Measurements from ENCODE around the gene PROM1.

The PROM1 gene

GRCh38 chr4:16056681-16057385 lies 27.0 kb downstream of the PROM1 start:
- no peak for TF ChIP-seq CTCF (IDR thresholded peaks at IDR 0.05; ENCODE audit: insufficient read depth, low read length, poor library complexity, severe bottlenecking)
- TF ChIP-seq EZH2phosphoT487 (conservative IDR thresholded peaks at IDR 0.05; ENCODE audit: low read length) = no peak
- Histone ChIP-seq H3K4me3 (ENCODE audit: insufficient read depth, low read length, poor library complexity, severe bottlenecking) (no peak overlapping the region), H3K79me2 (ENCODE audit: insufficient read depth, low read length) (no peaks in the 10 kb centered on the region), H3K27ac (ENCODE audit: low read depth, low read length) (no peak overlapping the region), H3K36me3 (ENCODE audit: low read length) (no peaks in the 10 kb centered on the region), H4K20me1 (ENCODE audit: low read depth, low read length) (no peaks in the 10 kb centered on the region), H3K4me2 (ENCODE audit: low read depth, low read length, poor library complexity, severe bottlenecking) (no peak overlapping the region), H2AFZ (ENCODE audit: low read depth, low read length, severe bottlenecking) (no peak overlapping the region), H3F3A (ENCODE audit: insufficient read depth) (no peaks in the 10 kb centered on the region), H3K27me3 (ENCODE audit: low read length) (no peaks in the 10 kb centered on the region), H3K9ac (ENCODE audit: low read length) (no peak overlapping the region), H3K9me2 (replicated peaks; ENCODE audit: insufficient read depth, low read length) (no peaks in the 10 kb centered on the region), H3K9me3 (ENCODE audit: insufficient read depth, low read length) (no peaks in the 10 kb centered on the region)

- no peaks in the 10 kb centered on the region for H3K9me2 ChIP-seq (replicated peaks; ENCODE audit: insufficient read depth, low read length)
- no peak overlapping the region for H3K9ac ChIP-seq (ENCODE audit: low read length)
- no peak overlapping the region for H3K27ac ChIP-seq (ENCODE audit: low read depth, low read length)
- no peaks in the 10 kb centered on the region for H3K36me3 ChIP-seq (ENCODE audit: low read length)
- TF ChIP-seq EZH2phosphoT487 (conservative IDR thresholded peaks at IDR 0.05; ENCODE audit: low read length) (no peak), CTCF (IDR thresholded peaks at IDR 0.05; ENCODE audit: insufficient read depth, low read length, poor library complexity, severe bottlenecking) (no peak)
- no peak overlapping the region for H2AFZ ChIP-seq (ENCODE audit: low read depth, low read length, severe bottlenecking)
- no peaks in the 10 kb centered on the region for H3K79me2 ChIP-seq (ENCODE audit: insufficient read depth, low read length)
- no peaks in the 10 kb centered on the region for H3K27me3 ChIP-seq (ENCODE audit: low read length)
- H3K4me2 ChIP-seq (ENCODE audit: low read depth, low read length, poor library complexity, severe bottlenecking) = no peak overlapping the region
- no peaks in the 10 kb centered on the region for H3K9me3 ChIP-seq (ENCODE audit: insufficient read depth, low read length)
- no peaks in the 10 kb centered on the region for H4K20me1 ChIP-seq (ENCODE audit: low read depth, low read length)
- H3K4me3 ChIP-seq (ENCODE audit: insufficient read depth, low read length, poor library complexity, severe bottlenecking) = no peak overlapping the region
- no peaks in the 10 kb centered on the region for H3F3A ChIP-seq (ENCODE audit: insufficient read depth)
These were observed 27.9 kb downstream of the PROM1 start for GRCh38 chr4:16055873-16056272.

- Histone ChIP-seq H4K20me1 (ENCODE audit: low read depth, low read length) (no peaks in the 10 kb centered on the region), H3K36me3 (ENCODE audit: low read length) (no peaks in the 10 kb centered on the region), H3K9ac (ENCODE audit: low read length) (no peak overlapping the region), H3K27me3 (ENCODE audit: low read length) (no peaks in the 10 kb centered on the region), H3K27ac (ENCODE audit: low read depth, low read length) (no peak overlapping the region), H3K4me2 (ENCODE audit: low read depth, low read length, poor library complexity, severe bottlenecking) (no peak overlapping the region), H3K4me3 (ENCODE audit: insufficient read depth, low read length, poor library complexity, severe bottlenecking) (no peak overlapping the region), H3K9me2 (replicated peaks; ENCODE audit: insufficient read depth, low read length) (no peaks in the 10 kb centered on the region), H2AFZ (ENCODE audit: low read depth, low read length, severe bottlenecking) (no peak overlapping the region), H3F3A (ENCODE audit: insufficient read depth) (no peaks in the 10 kb centered on the region), H3K9me3 (ENCODE audit: insufficient read depth, low read length) (no peaks in the 10 kb centered on the region), H3K79me2 (ENCODE audit: insufficient read depth, low read length) (no peaks in the 10 kb centered on the region)
- TF ChIP-seq CTCF (IDR thresholded peaks at IDR 0.05; ENCODE audit: insufficient read depth, low read length, poor library complexity, severe bottlenecking) = no peak
- no peak for TF ChIP-seq EZH2phosphoT487 (conservative IDR thresholded peaks at IDR 0.05; ENCODE audit: low read length)
These were observed 28.4 kb downstream of the PROM1 start for GRCh38 chr4:16055471-16055870.
